ENCODE data around the gene LRCH4. TPM values are rescaled to one million over a fixed set of nuclear protein-coding genes. Genes with fewer than 3 reads are reported as not detected.
A peak's percentile ranks its signal among the peaks of the same experiment; 100 is the strongest.

LRCH4 gene
- total RNA-seq, 4 donors from 2014 or later: 55.0 to 107 (median 76.6) TPM

GRCh38 chr7:100590077-100590737, 4.3 kb upstream of the LRCH4 start:
- WGBS, 2 donors: 45 to 49% methylated on average over 20 of the region's 20 CpGs
- no peak for TF ChIP-seq POLR2A (IDR thresholded peaks at IDR 0.05)
- TF ChIP-seq CTCF (IDR thresholded peaks at IDR 0.05): no peak
- Histone ChIP-seq H3K9me3 (no peaks in the 10 kb centered on the region), H3K27ac (peak overlapping the region in 1 of 3 donors; percentile 8), H3K27me3 (no peaks in the 10 kb centered on the region), H3K4me1 (peaks cover 3 to 5% of the 10 kb centered on the region in 2 donors), H3K36me3 (no peaks in the 10 kb centered on the region), H3K4me3 (replicated peaks in 1 of 3) (no peak overlapping the region)
- DNase-seq: no peak
- intact Hi-C loops (cut with DNase I): no loop called here

- Histone ChIP-seq H3K27me3 (no peaks in the 10 kb centered on the region), H3K9me3 (no peaks in the 10 kb centered on the region), H3K4me1 (peaks cover 10 to 11% of the 10 kb centered on the region in 2 donors), H3K4me3 (replicated peaks in 1 of 3) (no peak overlapping the region), H3K36me3 (no peaks in the 10 kb centered on the region), H3K27ac (no peak overlapping the region)
- WGBS, 2 donors: 47 to 57% methylated on average over 7 of the region's 7 CpGs
- no peak for DNase-seq
- TF ChIP-seq POLR2A (IDR thresholded peaks at IDR 0.05) (no peak), CTCF (IDR thresholded peaks at IDR 0.05) (no peak)
- intact Hi-C loops (cut with DNase I): no loop called here
Observed at GRCh38 chr7:100589341-100589947, 3.5 kb upstream of the LRCH4 start.

GRCh38 chr7:100588438-100588837, 2.5 kb upstream of the LRCH4 start:
- Histone ChIP-seq H3K4me3 (replicated peaks in 1 of 3) (no peak overlapping the region), H3K9me3 (no peaks in the 10 kb centered on the region)
- intact Hi-C loops (cut with DNase I): no loop called here

GRCh38 chr7:100586266-100587025, 517 bp upstream of the LRCH4 start, which contains the start of gene FBXO24:
TSS of gene FBXO24 (plus strand) at chr7:100586328. CDS start at chr7:100586626, 298 bp downstream.
- DNase-seq: peak; percentile 100
- Histone ChIP-seq H3K36me3 (peaks cover 6% of the 10 kb centered on the region in 2 donors), H3K27me3 (no peaks in the 10 kb centered on the region), H3K4me3 (replicated peaks in 1 of 3) (peak within 1 kb of the TSS; percentile 63 to 96 (median 68)), H3K4me1 (peaks cover 36 to 37% of the 10 kb centered on the region in 2 donors), H3K9me3 (no peaks in the 10 kb centered on the region), H3K27ac (peak within 1 kb of the TSS; percentile 97 to 98 (median 98))
- WGBS, 2 donors: 1% methylated on average over 30 to 32 of the region's 53 CpGs
- intact Hi-C loops (cut with DNase I): no loop called here
- TF ChIP-seq POLR2A (IDR thresholded peaks at IDR 0.05): peak in 1 of 2 donors; percentile 56
- TF ChIP-seq CTCF (IDR thresholded peaks at IDR 0.05): no peak

More at GRCh38 chr7:100588438-100588837, 2.5 kb upstream of the LRCH4 start:
- DNase-seq: no peak
- Histone ChIP-seq H3K4me1 (peaks cover 20 to 21% of the 10 kb centered on the region in 2 donors), H3K36me3 (no peaks in the 10 kb centered on the region), H3K27ac (no peak overlapping the region), H3K27me3 (no peaks in the 10 kb centered on the region)
- TF ChIP-seq POLR2A (IDR thresholded peaks at IDR 0.05) (no peak), CTCF (IDR thresholded peaks at IDR 0.05) (peak in 3 of 6 experiments; percentile 26 to 40 (median 31))
- WGBS, 2 donors: 71 to 80% methylated on average over 1 of the region's 1 CpG

Measured in thyroid gland (tissue), 4 donors.